T-helper 1 cell treated with Interleukin-12 subunit alpha and Interleukin-12 subunit beta and Interleukin-4 antibody, amounts not matched to agents 30 ng/mL and 1 ng/mL, for 36 hours (primary cell): ENCODE results near the gene SLAIN2. TPM values are rescaled to one million over a fixed set of nuclear protein-coding genes. Genes with fewer than 3 reads are reported as not detected.
"Not testable (repeated sequence)": the region's sequence is repeated elsewhere in the genome, so short reads cannot be mapped to it uniquely, and the experiment has no call there.

Source experiments
- intact Hi-C: fragments of 100-400 bp; cut with micrococcal nuclease; formaldehyde crosslinking; loops from one replicate; pipeline ENCODE4 v1.15.1; 2024
- total RNA-seq: library from RNA; stranded (reverse); gene quantifications from 2 replicates; pipeline ENCODE4 v1.2.3, GENCODE V29; 2022

Gene SLAIN2
- total RNA-seq = 70.6 and 74.0 TPM in 2 replicates

DNA sequence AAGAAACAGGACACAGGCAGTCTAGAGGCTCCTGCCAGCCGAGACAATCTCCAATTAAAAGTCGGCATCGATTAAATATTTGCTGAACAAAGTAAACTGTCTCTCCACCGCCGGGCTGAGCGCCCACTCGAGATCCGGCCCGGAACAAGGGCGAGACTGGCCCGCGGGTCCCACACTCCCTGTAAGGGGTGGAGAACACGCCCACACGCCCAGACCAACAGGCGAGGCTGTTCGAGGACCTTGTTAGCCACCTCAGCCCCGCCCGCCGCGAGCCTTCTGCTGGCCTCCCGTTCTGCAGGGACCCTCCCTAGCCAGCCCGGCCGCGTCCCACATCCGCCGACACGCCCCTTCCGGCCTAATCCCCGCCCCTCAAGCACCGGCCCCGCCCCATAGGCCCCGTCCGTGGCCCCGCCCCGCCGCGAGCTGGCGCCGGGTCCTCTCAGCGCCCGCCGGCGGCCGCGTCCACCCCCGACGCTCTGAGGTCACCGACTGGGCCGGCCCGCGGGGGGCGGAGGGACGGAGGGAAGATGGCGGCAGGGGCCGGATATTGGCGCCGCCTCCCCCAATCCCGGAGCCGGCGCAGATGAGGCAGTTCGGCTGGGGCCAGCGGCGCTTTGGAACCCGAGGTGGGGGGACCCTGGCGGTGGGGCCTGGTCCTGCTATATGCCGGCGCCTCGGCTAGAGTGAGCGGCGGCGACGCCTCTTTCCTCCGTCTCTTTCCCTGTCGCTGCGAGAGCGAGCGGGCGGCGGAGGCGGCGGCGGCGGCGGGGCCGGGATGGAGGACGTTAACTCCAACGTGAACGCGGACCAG lies at the start of gene SLAIN2:
TSS of gene SLAIN2 (plus strand) at position 565 of the 811 bp plus-strand sequence. CDS start at position 776, 211 bp downstream.
- intact Hi-C loops = loop anchor here (1.0 to 5.0 kb wide), 12 partner anchors 25 to 878 kb away; partner anchors contain the start of genes CNGA1, COMMD8, FRYL and NFXL1

DNA sequence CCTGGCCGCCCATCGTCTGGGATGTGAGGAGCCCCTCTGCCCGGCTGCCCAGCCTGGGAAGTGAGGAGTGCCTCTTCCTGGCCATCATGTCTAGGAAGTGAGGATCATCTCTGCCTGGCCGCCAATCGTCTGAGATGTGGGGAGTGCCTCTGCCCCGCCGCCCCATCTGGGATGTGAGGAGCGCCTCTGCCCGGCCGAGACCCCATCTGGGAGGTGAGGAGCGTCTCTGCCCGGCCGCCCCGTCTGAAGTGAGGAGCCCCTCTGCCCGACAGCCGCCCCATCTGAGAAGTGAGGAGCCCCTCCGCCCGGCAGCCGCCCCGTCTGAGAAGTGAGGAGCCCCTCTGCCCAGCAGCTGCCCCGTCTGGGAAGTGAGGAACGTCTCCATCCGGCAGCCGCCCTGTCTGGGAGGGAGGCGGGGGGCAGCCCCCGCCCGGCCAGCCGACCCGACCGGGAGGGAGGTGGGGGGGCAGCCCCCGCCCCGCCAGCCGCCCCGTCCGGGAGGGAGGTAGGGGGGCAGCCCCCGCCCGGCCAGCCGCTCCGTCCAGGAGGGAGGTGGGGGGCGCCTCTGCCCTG lies 49.0 kb upstream of the SLAIN2 start:
- intact Hi-C loops = not testable (repeated sequence)

DNA sequence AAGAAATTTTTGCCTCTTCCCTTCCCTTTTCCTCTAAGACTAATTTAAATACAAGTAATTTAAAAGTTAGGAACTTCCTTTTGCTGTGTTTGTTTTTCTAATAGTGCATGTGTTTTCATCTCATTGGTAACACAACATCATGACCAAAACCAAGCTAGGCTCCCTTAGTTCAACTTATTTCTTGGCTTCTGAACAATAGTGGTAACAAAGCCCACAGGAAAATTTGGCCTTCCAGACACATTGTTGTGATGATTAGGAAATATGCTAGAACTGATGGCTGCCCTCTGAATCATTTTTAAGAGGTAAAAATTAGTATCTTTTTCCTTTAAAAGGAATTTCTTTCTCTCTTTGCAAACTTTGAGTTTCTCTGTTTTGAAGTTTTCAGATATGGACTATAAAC lies 46.2 kb upstream of the SLAIN2 start:
- intact Hi-C loops = no loop called here

DNA sequence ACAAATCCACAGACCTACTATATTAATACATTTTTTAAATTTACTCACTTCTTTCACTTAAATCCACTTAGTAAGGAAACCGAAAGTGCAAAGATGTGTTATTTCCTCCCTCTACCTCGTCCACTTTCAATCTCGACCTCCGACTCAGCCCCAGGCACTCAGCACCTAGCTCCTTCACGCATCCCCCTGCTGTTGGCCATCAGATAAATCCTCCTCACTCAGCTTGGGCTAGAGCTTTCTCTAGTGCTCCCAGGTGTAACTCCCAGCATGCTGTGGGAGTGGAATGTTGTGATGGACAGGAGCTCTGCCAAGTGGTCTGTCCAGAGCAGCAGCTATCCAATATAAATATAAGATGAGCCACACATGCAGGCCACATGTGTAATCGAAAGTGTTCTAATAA lies 45.0 kb upstream of the SLAIN2 start:
- intact Hi-C loops = no loop called here

DNA sequence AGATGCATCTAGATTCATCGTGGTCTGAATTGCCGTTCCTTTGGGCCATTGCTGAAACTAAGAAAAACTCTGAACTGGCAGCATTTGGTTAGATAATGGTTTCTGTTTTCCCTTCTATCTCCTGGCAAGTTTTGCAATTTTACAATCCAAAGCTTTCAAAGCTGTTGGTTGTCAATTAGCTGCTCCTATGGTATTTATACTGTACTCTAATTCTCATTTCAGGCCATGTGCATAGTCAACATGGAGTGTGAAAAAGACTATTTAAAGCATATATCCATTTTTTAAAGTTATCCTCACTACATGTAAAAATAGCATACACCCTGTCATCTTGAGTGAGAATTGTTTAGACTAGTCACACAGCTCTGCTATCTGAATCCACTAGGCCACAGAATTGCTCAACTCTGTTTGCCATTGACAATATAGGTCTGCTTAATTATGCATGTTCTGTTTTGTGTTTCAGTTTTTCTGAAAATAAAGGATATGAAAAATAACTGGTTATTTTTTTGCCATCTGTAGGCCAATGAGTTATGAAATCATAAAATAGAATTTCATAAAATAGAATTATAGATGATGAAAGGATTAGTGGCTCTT lies 44.0 kb upstream of the SLAIN2 start:
- intact Hi-C loops = no loop called here

DNA sequence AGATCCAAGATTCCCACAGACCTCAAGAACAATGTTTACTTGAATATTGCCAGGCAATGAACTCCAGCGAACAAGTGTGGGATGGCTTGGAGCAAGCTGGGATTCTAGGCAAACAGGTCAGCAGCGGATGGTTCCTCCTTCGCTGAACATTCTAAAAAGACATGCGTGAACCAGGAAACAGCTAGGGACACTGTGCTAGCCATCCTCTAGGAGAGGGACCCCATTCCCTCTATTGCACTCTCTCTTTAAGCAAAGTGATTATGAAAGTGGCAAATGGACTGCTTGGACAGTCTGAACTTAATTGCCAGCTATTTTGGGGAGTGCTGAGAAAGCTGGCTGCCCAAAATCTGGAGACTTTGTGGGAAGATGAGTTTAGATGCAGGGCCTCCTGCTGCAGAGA lies 41.8 kb upstream of the SLAIN2 start:
- intact Hi-C loops = no loop called here

DNA sequence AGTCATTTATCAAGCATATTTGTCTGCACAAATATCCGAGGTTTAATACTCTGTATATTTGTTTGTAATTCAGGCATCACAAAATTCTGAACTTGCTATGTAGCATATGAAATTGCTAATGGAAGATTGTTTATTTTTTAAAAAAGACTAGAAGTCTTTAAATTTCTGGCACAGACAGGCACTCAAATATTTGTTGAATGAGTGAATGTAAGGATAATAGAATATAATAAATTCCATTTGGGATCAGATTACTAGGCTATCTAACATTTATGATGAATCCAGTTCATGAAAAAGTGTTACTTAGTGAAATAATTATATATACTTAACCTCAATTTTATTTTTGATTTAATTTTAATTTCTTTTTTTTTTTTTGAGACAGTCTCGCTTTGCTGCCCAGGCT lies 41.3 kb upstream of the SLAIN2 start:
- intact Hi-C loops = no loop called here

DNA sequence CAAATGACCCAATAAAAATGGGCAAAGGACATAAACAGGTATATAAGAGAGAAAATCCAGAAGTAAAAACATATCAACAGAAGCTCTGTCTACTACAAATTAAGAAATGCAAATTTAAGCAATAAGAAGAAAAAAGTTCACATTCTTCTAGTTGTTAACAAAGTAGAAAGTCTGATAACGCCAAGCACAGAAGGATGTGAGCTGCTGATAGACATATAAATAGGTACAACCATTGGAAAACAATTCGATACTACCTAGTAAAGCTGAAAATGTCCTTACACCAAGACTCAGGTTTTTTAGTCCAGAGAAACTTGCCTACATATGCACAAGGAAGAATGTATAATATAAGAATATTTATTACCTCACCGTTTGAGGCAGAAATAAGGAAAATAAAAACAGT lies 35.8 kb upstream of the SLAIN2 start:
- intact Hi-C loops = no loop called here

DNA sequence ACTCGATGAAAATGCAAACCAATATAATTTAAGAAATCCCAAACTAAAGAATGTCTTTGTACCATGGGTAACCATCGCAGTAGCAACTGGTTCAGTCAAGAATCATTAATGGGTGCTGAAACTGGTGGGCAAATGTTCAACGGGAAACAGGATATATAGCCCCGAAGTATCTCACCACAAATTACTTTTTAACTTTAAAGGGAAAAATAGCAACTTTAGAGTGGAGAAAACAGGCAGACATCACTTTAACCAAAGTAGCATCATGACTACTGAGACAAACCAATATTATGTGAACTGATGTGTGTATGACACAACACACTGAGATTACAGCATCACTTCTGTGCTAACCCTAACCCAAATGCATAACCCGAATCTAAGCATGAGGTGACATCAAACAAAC lies 33.8 kb upstream of the SLAIN2 start:
- intact Hi-C loops = no loop called here

DNA sequence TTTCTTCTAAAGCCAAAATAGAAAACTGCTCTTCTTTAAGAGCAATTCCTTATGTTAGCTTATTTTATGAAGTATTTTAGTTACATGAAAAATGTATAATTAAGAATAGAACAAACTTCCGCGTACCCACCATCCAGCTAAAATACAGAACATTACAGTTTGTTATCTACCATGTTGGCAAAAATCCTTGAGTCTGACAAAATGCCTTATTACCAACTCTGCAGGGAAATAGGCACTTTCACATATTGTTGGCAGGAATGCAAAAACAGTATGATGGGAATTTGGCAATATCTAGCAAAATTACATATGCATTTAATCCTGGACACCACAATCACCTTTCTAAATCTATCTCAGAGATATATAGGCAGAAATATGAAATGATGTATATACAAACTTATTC lies 32.4 kb upstream of the SLAIN2 start:
- intact Hi-C loops = no loop called here

DNA sequence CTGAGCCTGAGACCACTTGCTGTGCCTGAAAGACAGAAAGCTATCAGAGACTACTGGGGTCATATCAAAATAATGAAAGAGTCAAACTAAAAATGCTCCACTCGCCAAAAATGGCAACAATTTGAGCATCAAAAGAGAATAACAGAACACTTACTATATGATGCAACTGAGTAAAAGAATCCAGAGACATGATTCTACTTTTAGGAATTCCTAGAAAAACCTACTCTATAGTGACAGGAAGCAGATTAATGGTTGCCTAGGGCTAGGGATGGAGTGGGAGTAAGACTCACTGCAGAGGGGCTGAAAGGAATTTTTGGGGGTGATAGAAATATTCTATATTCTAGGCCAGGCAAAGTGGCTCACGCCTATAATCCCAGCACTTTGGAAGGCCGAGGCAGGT lies 29.4 kb upstream of the SLAIN2 start:
- intact Hi-C loops = no loop called here

DNA sequence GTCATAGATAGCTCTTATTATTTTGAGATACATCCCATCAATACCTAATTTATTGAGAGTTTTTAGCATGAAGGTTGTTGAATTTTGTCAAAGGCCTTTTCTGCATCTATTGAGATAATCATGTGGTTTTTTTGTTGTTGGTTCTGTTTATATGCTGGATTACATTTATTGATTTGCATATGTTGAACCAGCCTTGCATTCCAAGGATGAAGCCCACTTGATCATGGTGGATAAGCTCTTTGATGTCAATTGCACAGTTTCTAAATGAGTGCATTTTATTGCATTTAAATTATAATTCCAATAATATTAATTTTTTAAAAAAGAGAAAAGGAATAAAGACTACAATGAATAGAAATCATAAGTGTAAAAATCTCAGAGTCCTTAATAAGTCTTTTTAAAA lies 26.6 kb upstream of the SLAIN2 start:
- intact Hi-C loops = loop anchor here (5.0 kb wide), 2 partner anchors 133 to 593 kb away; partner anchors contain the start of gene OCIAD2

DNA sequence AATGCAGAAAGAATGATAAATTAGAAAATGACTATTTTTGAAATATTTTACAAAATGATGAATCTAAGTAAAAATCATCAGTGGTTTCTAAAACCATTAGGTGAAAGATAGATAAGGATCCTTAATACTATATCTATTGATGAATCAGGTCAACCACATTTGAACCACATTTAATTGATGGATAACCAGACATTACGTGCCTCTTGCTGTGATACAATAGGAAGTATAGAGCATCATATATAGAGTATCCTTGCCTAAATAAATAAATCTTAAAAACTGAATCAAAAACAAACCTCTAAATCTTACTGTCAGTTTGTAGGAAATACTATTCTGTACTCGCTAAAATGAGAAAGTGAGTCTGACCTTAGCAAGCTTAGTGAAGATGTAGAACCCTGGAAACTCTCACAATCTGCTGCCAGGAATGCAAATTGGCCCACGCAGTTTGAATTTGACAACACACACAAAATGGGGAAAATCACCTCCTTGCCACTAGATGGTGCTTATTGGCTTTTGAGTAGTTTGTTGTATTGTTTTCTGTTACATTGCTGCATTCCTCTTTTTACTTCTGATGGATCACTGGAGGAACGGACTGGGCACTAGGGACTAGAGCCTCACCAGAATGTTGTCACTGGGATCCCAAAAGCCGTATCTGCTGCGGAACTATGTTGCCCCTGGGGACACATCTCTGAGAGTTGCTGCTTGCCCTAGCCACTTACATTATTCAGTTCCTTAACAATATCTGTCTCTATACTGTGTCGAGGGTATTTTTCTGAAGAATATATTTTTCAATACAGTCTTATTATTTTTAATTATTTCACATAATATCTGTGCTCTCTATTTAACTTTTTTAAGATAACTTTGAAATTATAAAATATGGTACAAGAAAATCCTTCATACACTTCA lies 25.4 kb upstream of the SLAIN2 start:
- intact Hi-C loops = loop anchor here (1.0 to 5.0 kb wide), 6 partner anchors 25 to 647 kb away; partner anchors contain the start of genes OCIAD2, SLAIN2 and SLC10A4

DNA sequence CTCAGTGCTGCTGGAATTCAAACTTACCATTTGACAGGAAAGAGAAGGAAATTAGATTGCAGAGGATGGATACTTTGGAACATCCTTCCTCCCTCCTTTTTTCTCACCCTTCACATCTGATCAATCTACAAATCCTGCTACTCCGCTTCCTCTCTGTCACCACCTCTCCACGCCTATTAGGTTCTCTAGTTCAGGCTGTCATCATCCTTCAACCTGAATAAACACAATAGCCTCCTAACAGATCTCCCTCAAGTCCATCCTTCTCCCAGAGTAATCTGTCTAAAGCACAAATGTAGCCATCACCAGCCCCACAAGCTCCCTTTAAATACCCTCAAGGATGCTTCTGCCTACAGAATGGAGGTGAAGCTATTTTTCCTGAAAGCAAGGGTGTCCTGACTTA lies 20.0 kb upstream of the SLAIN2 start:
- intact Hi-C loops = no loop called here

DNA sequence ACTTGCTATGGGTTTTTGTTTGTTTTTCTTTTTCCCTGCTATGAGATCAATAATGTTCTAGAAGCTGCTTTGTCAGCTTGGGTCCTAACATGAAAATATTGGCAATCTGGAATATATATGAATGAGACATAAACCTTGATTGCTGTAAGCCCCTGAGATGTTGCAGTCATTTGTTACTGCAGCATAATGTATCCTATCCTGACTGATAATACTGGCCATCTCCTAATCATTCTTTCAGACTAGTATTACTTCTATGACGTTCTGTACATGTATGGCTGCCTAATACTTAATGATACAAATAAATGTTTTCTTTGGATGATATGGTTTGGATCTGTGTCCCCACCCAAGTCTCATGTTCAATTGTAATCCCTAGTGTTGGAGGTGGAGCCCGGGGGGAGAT lies 19.3 kb upstream of the SLAIN2 start:
- intact Hi-C loops = no loop called here

DNA sequence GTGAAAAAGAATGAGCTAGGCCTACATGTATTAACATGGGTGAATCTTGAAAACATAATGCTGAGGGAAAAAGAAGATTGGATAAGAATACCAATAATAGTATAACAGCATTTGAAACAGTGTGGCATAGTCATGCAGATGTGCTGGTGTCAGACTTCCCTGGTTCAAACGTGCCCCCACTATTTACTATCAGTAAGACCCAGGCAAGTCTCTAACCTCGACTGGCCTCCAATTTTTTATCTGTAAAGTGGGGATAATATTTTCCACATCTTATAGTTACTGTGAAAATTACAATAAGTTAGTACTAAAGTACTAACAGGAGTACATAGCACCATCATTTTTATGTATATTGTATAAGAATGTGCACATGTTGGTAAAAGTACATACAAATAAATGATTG lies 17.0 kb upstream of the SLAIN2 start:
- intact Hi-C loops = no loop called here

DNA sequence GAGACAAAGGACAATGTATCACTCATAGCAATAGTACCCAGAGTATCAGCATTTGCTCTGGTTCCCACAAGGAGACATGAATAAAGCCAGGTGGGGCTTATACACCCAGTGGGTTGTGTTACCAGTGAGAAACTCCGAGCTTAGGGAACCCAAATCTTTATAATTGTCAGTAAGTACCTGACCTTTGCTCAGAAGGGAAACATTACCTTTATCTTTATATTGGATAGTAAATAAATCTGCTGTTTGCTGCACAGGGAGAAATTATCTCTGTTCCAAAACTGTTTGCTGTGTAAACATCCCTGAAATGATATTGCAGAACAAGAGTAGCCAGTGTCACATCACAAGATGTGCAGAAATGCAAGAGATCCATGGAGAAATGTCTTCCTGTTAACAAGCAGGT lies 12.1 kb upstream of the SLAIN2 start:
- intact Hi-C loops = no loop called here

DNA sequence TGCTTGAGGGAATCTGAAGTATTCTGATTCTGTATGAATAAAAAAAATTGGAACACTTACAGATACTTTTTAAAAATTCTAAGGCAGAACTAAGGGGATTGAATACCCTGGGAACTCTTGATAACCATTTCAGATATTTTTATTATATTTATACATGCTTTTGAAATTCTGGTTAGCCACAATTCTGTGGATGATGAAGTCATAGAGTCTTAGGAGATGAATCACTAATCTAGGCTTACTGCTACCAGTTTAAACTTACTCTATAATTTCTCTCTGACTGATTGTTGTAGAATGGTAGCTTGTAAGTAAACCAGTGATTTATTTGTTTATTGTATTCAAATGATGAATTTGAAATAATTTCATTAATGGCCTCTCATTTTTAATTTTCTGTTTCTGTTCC lies 11.4 kb upstream of the SLAIN2 start:
- intact Hi-C loops = no loop called here

DNA sequence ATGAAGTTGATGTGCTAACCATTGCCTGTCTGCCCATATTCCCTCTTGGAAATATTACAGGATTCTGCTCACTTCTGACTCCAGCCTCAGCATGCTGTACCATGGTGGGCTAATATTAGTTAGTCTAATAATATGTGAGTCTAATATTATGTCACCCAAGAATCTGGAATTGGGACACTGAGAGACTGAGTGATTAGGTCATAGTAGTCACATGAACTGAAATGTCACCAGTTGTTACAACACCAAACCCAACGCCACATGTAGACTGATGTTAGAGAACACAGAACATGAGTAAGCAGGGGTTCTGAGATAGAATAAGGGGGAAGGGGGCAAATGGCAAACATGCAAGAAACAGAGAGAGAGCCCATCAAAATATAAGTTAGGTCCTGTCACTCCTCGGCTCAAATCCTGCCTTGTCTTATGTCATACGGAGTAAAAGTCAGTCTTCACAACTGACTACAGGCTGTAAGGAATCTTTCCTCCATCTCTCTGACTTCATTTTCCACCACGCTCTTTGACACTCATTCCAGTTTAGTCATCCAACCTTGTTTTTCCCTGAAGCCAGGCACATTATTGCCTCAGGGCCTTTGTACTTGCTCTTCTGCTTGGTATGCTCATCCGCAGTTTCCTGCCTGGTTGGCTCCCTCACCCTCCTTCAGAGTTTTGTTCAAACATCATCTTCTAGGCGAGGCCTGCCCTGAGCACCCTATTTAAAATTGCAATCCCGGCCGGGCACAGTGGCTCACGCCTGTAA lies 9.6 kb upstream of the SLAIN2 start:
- intact Hi-C loops = no loop called here

DNA sequence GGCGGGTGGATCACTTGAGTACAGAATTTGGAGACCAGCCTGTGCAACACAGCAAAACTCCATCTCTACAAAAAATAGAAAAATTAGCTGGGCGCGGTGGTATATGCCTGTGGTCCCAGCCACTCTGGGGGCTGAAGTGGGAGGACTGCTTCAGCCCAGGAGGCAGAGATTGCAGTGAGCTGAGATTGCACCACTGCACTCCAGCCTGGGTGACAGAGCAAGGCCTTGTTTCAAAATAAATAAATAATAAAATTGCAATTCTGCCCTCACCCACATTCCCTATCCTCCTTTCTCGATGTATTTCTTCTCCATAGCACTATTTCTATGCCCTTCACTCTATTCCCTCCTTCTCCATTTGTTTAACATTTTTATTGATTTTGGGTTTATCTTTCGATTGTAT lies 8.7 kb upstream of the SLAIN2 start:
- intact Hi-C loops = no loop called here

DNA sequence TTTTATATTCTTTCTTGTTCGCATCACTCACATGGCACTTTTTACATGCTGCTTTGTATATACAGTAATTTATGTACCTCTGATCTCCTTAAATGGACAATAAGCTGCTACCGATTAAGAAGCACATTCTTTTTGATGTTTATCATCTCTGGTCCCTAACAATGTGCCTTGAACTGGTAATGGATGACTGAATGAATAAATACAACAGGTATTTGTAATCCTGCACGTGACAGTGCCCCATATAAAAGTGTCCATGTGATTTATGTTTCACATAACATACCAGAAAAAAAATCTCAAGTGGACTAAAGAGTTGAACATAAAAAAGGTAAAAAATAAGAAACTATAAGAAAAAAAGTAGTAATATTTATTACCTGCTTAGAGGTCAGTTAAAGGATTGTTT lies 7.7 kb upstream of the SLAIN2 start:
- intact Hi-C loops = no loop called here
